IMR-90 (cell line): ENCODE data around the gene TTC9. TPM values are rescaled to one million over a fixed set of nuclear protein-coding genes. Genes with fewer than 3 reads are reported as not detected.

Experiments used
- ATAC-seq: fragments of 200-7000 bp; cut with Tn5 transposase; 2 replicates; pipeline ENCODE4 v1.9.1; 2020; ENCODE audit warnings: low read depth, mild to moderate bottlenecking, moderate library complexity
- BruUV-seq: library from RNA; stranded (reverse); fragments of 400-500 nt; replicated peaks from 2 replicates; lab custom pipeline; 2021; lab: Mats Ljungman, UMichigan
- CTCF ChIA-PET: fragments of 300-600 bp; formaldehyde crosslinking; extraction: SDS; loops from one replicate; lab custom pipeline; 2021; ENCODE audit warnings: antibody characterized with exemption; lab: Yijun Ruan, JAX
- POLR2A ChIA-PET: fragments of 300-600 bp; sonication (Branson Sonifier 250); formaldehyde crosslinking; loops from one replicate; lab custom pipeline; 2022; ENCODE audit warnings: antibody characterized with exemption; ENCODE audit not compliant: unreplicated experiment; lab: Charles Lee
- DNase-seq: peaks from one replicate; pipeline ENCODE4 v3.0.0; 2013
- H2AFZ ChIP-seq: replicated peaks from 2 replicates; pipeline ENCODE3; 2013; ENCODE audit warnings: low read length, mild to moderate bottlenecking; ENCODE audit not compliant: poor library complexity
- H2AK5ac ChIP-seq: 2 replicates; pipeline ENCODE4 v1.6.1; 2013; ENCODE audit warnings: low read depth, low read length, inconsistent platforms
- H2AK9ac ChIP-seq: replicated peaks from 2 replicates; pipeline ENCODE3; 2013; ENCODE audit warnings: mild to moderate bottlenecking, low read depth, low read length, moderate library complexity; ENCODE audit not compliant: poor library complexity
- H2BK120ac ChIP-seq: 2 replicates; pipeline ENCODE4 v1.6.1; 2013; ENCODE audit warnings: low read depth, low read length, inconsistent platforms
- H2BK15ac ChIP-seq: 3 replicates; pipeline ENCODE4 v1.6.1; 2013; ENCODE audit warnings: low read depth, low read length, inconsistent platforms
- H2BK20ac ChIP-seq: 2 replicates; pipeline ENCODE4 v1.6.1; 2013; ENCODE audit warnings: low read depth, mild to moderate bottlenecking, inconsistent platforms, low read length, moderate library complexity
- H2BK5ac ChIP-seq: 2 replicates; pipeline ENCODE4 v1.6.1; 2013; ENCODE audit warnings: mild to moderate bottlenecking, low read depth, low read length, inconsistent platforms; ENCODE audit not compliant: poor library complexity, severe bottlenecking
- H3K14ac ChIP-seq: replicated peaks from 2 replicates; pipeline ENCODE4 v1.6.1; 2013; ENCODE audit warnings: low read depth, low read length, inconsistent platforms
- H3K18ac ChIP-seq: 2 replicates; pipeline ENCODE4 v1.6.1; 2013; ENCODE audit warnings: low read depth, low read length, control low read depth
- H3K23ac ChIP-seq: 2 replicates; pipeline ENCODE4 v1.6.1; 2013; ENCODE audit warnings: low read depth, low read length, inconsistent platforms
- H3K27ac ChIP-seq: 2 replicates; pipeline ENCODE4 v1.5.1; 2013; ENCODE audit warnings: mild to moderate bottlenecking, control low read depth, low read length; ENCODE audit not compliant: insufficient read depth
- H3K27me3 ChIP-seq: 2 replicates; pipeline ENCODE4 v1.6.1; 2013; ENCODE audit warnings: low read length; ENCODE audit not compliant: control insufficient read depth, insufficient read depth
- H3K36me3 ChIP-seq: 2 replicates; pipeline ENCODE4 v1.6.1; 2013; ENCODE audit warnings: low read length, mixed read lengths; ENCODE audit not compliant: control insufficient read depth, insufficient read depth
- H3K4ac ChIP-seq: 2 replicates; pipeline ENCODE4 v1.6.1; 2013; ENCODE audit warnings: low read depth, low read length, inconsistent platforms
- H3K4me1 ChIP-seq: 2 replicates; pipeline ENCODE4 v1.6.1; 2013; ENCODE audit warnings: low read length, mixed read lengths; ENCODE audit not compliant: control insufficient read depth, insufficient read depth
- H3K4me2 ChIP-seq: 2 replicates; pipeline ENCODE4 v1.6.1; 2013; ENCODE audit warnings: low read depth, mild to moderate bottlenecking, control low read depth, low read length, moderate library complexity
- H3K4me3 ChIP-seq: 2 replicates; pipeline ENCODE4 v1.5.1; 2013; ENCODE audit warnings: low read depth, mild to moderate bottlenecking, control low read depth, low read length, moderate library complexity; ENCODE audit not compliant: insufficient read depth
- H3K56ac ChIP-seq: 2 replicates; pipeline ENCODE4 v1.6.1; 2013; ENCODE audit warnings: low read length, inconsistent platforms; ENCODE audit not compliant: insufficient read depth; ENCODE audit errors: extremely low read depth
- H3K79me1 ChIP-seq, 2 experiments: 2 replicates each; pipeline ENCODE4 v1.6.1; 2013; ENCODE audit warnings: low read length in 2 of 2, inconsistent platforms in 1 of 2, low read depth in 1 of 2
- H3K9ac ChIP-seq: 2 replicates; pipeline ENCODE4 v1.6.1; 2013; ENCODE audit warnings: low read depth, low read length, control low read depth
- H3K9me1 ChIP-seq: 2 replicates; pipeline ENCODE4 v1.6.1; 2013; ENCODE audit warnings: low read length, inconsistent platforms; ENCODE audit not compliant: insufficient read depth
- H3K9me3 ChIP-seq: 2 replicates; pipeline ENCODE4 v1.6.1; 2013; ENCODE audit warnings: low read length; ENCODE audit not compliant: control insufficient read depth, insufficient read depth
- H4K20me1 ChIP-seq: 2 replicates; pipeline ENCODE4 v1.6.1; 2013; ENCODE audit warnings: low read length, inconsistent platforms; ENCODE audit not compliant: insufficient read depth
- H4K5ac ChIP-seq: 2 replicates; pipeline ENCODE4 v1.6.1; 2013; ENCODE audit warnings: mild to moderate bottlenecking, low read depth, low read length, control low read depth
- H4K8ac ChIP-seq, 2 experiments: 2 replicates each; pipeline ENCODE4 v1.6.1; 2013; ENCODE audit warnings: low read depth in 2 of 2, low read length in 2 of 2, control low read depth in 1 of 2, inconsistent platforms in 1 of 2
- H4K91ac ChIP-seq: 2 replicates; pipeline ENCODE4 v1.6.1; 2013; ENCODE audit warnings: low read depth, low read length, inconsistent platforms; ENCODE audit not compliant: insufficient read depth
- BHLHE40 ChIP-seq: fragments of 150-350 bp; IDR thresholded peaks from 2 replicates; pipeline ENCODE4 v1.6.1; 2016; ENCODE audit warnings: mild to moderate bottlenecking, low read depth, low read length
- CEBPB ChIP-seq: IDR thresholded peaks from 2 replicates; pipeline ENCODE4 v1.6.1; 2012; ENCODE audit warnings: low read depth, low read length, improper control_type of control experiment
- CHD1 ChIP-seq: IDR thresholded peaks from 2 replicates; pipeline ENCODE4 v1.6.1; 2012; ENCODE audit warnings: low read depth, low read length, improper control_type of control experiment
- FOS ChIP-seq: fragments of 150-350 bp; IDR thresholded peaks from 2 replicates; pipeline ENCODE4 v1.6.1; 2016; ENCODE audit warnings: low read depth, low read length
- MAFK ChIP-seq: IDR thresholded peaks from 2 replicates; pipeline ENCODE4 v1.6.1; 2012; ENCODE audit warnings: low read depth, low read length, improper control_type of control experiment
- MAZ ChIP-seq: IDR thresholded peaks from 2 replicates; pipeline ENCODE4 v1.6.1; 2012; ENCODE audit warnings: low read depth, mild to moderate bottlenecking, low read length, improper control_type of control experiment, moderate library complexity, borderline replicate concordance
- MXI1 ChIP-seq: IDR thresholded peaks from 2 replicates; pipeline ENCODE4 v1.6.1; 2012; ENCODE audit warnings: low read depth, mild to moderate bottlenecking, low read length, moderate library complexity, borderline replicate concordance
- NFE2L2 ChIP-seq: fragments of 150-350 bp; IDR thresholded peaks from 2 replicates; pipeline ENCODE4 v1.6.1; 2016; ENCODE audit warnings: low read depth, mild to moderate bottlenecking, low read length
- POLR2A ChIP-seq: IDR thresholded peaks from 2 replicates; pipeline ENCODE4 v1.6.1; 2012; ENCODE audit warnings: mild to moderate bottlenecking, low read depth, low read length
- RCOR1 ChIP-seq: IDR thresholded peaks from 2 replicates; pipeline ENCODE4 v1.6.1; 2012; ENCODE audit warnings: mild to moderate bottlenecking, low read length, improper control_type of control experiment; ENCODE audit not compliant: insufficient replicate concordance
- RFX5 ChIP-seq: IDR thresholded peaks from 2 replicates; pipeline ENCODE4 v1.8.0; 2012; ENCODE audit warnings: low read depth, mild to moderate bottlenecking, low read length, moderate library complexity
- SMC3 ChIP-seq: fragments of 150-350 bp; IDR thresholded peaks from 2 replicates; pipeline ENCODE4 v1.6.1; 2016; ENCODE audit warnings: low read depth, mild to moderate bottlenecking, antibody characterized with exemption, low read length, moderate library complexity
- WGBS, 2 experiments: methylation state at CpG; one replicate each; pipeline versions ENCODE4 v1.1.5 to v1.1.7; 2013; ENCODE audit warnings: missing lambda C conversion rate in 2 of 2; ENCODE audit not compliant: insufficient read length in 1 of 2; ENCODE audit errors: extremely low coverage in 2 of 2; 5-methylcytosine and 5-hydroxymethylcytosine counted together
- dilution Hi-C: fragments of 300-500 bp; cut with HindIII; formaldehyde crosslinking; loops from one replicate; pipeline ENCODE4 v1.14.3; 2018; ENCODE audit warnings: low sequenced_read_pairs; ENCODE audit not compliant: unreplicated experiment
- in situ Hi-C: fragments of 300-500 bp; cut with MboI; formaldehyde crosslinking; loops from 3 replicates; pipeline ENCODE4 v1.14.3; 2019; ENCODE audit warnings: low sequenced_read_pairs, inconsistent platforms, mixed read lengths
- intact Hi-C: fragments of 100-400 bp; cut with micrococcal nuclease; formaldehyde crosslinking; loops from 2 replicates; pipeline ENCODE4 v1.10.0; 2022
- polyA plus RNA-seq, 3 experiments: library from polyadenylated mRNA; depleted of rRNA; stranded (reverse); fragments of >200 nt; gene quantifications; 2 replicates each; pipeline ENCODE4 v1.2.3, GENCODE V29; 2012; ENCODE audit warnings: low replicate concordance in 1 of 3
- total RNA-seq: library from RNA; depleted of rRNA; stranded (reverse); fragments of >200 nt; gene quantifications from 2 replicates; pipeline ENCODE4 v1.2.3, GENCODE V29; 2012
- TF ChIP-seq, protein P1 (sequence below): fragments of 150-350 bp; IDR thresholded peaks from 2 replicates; pipeline ENCODE4 v1.6.1; 2016; ENCODE audit warnings: low read depth, mild to moderate bottlenecking, low read length, moderate library complexity, borderline replicate concordance
- TF ChIP-seq, protein P2 (sequence below): fragments of 150-350 bp; IDR thresholded peaks from 2 replicates; pipeline ENCODE4 v1.6.1; 2017; ENCODE audit warnings: mild to moderate bottlenecking, antibody characterized with exemption, low read length, low read depth
- TF ChIP-seq, protein P3 (sequence below): conservative IDR thresholded peaks from 2 replicates; pipeline ENCODE4 v1.5.1; 2012; ENCODE audit warnings: mild to moderate bottlenecking, low read depth, low read length, improper control_type of control experiment

TTC9 gene
- total and polyA plus RNA-seq, 2 of the 4 experiments (the other 2 are of a cell fraction), result 0.02 TPM; not detected in 1

DNA sequence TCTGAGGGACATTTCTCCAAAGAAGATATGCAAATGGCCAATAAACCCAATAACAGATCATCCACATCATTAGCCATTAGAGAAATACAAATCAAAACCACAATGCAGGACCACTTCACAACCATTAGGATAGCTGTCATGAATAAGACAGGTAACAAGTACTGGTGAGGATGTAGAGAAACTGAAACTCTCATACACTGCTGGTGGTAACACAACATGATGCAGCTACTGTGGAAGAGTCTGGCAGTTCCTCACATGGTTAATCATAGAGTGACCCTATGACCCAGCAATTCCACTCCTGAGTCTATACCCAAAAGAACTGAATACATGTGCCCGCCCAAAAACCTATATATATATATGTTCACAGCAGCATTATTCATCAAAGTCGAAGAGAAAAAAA is 39.0 kb downstream of the TTC9 start:
- no peaks in the 10 kb centered on the region for H3K9me1 ChIP-seq
- no TSS peak for BruUV-seq
- H4K20me1 ChIP-seq, result no peaks in the 10 kb centered on the region
- H4K5ac ChIP-seq, result no peak overlapping the region
- ChIA-PET CTCF (interaction anchor here (0.6 kb wide), 1 partner anchor 194 kb away, joined by 3 read pairs; no protein-coding TSS in a partner anchor), POLR2A (no interaction called here)
- H4K8ac ChIP-seq, result no peak overlapping the region
- H2AK5ac ChIP-seq, result no peak overlapping the region
- dilution Hi-C loops (no loop called here), in situ Hi-C loops (no loop called here), intact Hi-C loops (no loop called here)
- no peaks in the 10 kb centered on the region for H3K36me3 ChIP-seq
- no peak overlapping the region for H2AK9ac ChIP-seq
- no peak overlapping the region for H3K4ac ChIP-seq
- H2BK5ac ChIP-seq, result no peak overlapping the region
- no peak overlapping the region for H3K56ac ChIP-seq
- H3K14ac ChIP-seq, result no peak overlapping the region
- H3K27me3 ChIP-seq, result peaks cover 8% of the 10 kb centered on the region; the same call in 1 of the 2 replicates
- no CpG with 5 or more reads among the region's 2 CpGs for WGBS, 2 experiments
- H2BK15ac ChIP-seq, result no peak overlapping the region
- no peak overlapping the region for H2BK120ac ChIP-seq
- H2BK20ac ChIP-seq, result no peak overlapping the region
- H3K4me2 ChIP-seq, result no peak overlapping the region
- no peak overlapping the region for H4K91ac ChIP-seq
- H3K23ac ChIP-seq, result no peak overlapping the region
- no peak for DNase-seq
- H3K4me3 ChIP-seq, result no peak overlapping the region
- no peak for ATAC-seq
- H3K27ac ChIP-seq, result no peak overlapping the region
- no peak overlapping the region for H3K18ac ChIP-seq
- H3K9me3 ChIP-seq, result no peaks in the 10 kb centered on the region
- H3K4me1 ChIP-seq, result no peaks in the 10 kb centered on the region
- no peak for TF ChIP-seq RFX5
- TF ChIP-seq RCOR1, result no peak
- no peak for TF ChIP-seq MXI1
- TF ChIP-seq MAZ, result no peak
- TF ChIP-seq NFE2L2, result no peak
- TF ChIP-seq, protein P1, sequence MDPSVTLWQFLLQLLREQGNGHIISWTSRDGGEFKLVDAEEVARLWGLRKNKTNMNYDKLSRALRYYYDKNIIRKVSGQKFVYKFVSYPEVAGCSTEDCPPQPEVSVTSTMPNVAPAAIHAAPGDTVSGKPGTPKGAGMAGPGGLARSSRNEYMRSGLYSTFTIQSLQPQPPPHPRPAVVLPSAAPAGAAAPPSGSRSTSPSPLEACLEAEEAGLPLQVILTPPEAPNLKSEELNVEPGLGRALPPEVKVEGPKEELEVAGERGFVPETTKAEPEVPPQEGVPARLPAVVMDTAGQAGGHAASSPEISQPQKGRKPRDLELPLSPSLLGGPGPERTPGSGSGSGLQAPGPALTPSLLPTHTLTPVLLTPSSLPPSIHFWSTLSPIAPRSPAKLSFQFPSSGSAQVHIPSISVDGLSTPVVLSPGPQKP, result no peak
- TF ChIP-seq SMC3, result no peak
- TF ChIP-seq, protein P2, sequence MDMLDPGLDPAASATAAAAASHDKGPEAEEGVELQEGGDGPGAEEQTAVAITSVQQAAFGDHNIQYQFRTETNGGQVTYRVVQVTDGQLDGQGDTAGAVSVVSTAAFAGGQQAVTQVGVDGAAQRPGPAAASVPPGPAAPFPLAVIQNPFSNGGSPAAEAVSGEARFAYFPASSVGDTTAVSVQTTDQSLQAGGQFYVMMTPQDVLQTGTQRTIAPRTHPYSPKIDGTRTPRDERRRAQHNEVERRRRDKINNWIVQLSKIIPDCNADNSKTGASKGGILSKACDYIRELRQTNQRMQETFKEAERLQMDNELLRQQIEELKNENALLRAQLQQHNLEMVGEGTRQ, result no peak
- no peak for TF ChIP-seq CHD1
- no peak for TF ChIP-seq CEBPB
- TF ChIP-seq POLR2A, result no peak
- TF ChIP-seq BHLHE40, result no peak
- TF ChIP-seq, protein P3, sequence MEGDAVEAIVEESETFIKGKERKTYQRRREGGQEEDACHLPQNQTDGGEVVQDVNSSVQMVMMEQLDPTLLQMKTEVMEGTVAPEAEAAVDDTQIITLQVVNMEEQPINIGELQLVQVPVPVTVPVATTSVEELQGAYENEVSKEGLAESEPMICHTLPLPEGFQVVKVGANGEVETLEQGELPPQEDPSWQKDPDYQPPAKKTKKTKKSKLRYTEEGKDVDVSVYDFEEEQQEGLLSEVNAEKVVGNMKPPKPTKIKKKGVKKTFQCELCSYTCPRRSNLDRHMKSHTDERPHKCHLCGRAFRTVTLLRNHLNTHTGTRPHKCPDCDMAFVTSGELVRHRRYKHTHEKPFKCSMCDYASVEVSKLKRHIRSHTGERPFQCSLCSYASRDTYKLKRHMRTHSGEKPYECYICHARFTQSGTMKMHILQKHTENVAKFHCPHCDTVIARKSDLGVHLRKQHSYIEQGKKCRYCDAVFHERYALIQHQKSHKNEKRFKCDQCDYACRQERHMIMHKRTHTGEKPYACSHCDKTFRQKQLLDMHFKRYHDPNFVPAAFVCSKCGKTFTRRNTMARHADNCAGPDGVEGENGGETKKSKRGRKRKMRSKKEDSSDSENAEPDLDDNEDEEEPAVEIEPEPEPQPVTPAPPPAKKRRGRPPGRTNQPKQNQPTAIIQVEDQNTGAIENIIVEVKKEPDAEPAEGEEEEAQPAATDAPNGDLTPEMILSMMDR, result no peak
- no peak for TF ChIP-seq MAFK
- TF ChIP-seq FOS, result no peak
- no peak overlapping the region for H3K9ac ChIP-seq
- H2AFZ ChIP-seq, result no peak overlapping the region
- H3K79me1 ChIP-seq, result no peaks in the 10 kb centered on the region
